ENCODE measurements around the gene ARHGAP31. TPM values are rescaled to one million over a fixed set of nuclear protein-coding genes. Genes with fewer than 3 reads are reported as not detected.

ARHGAP31 gene
- total and polyA plus RNA-seq, 8 donors: 31.5 to 70.3 (median 42.3) TPM

DNA sequence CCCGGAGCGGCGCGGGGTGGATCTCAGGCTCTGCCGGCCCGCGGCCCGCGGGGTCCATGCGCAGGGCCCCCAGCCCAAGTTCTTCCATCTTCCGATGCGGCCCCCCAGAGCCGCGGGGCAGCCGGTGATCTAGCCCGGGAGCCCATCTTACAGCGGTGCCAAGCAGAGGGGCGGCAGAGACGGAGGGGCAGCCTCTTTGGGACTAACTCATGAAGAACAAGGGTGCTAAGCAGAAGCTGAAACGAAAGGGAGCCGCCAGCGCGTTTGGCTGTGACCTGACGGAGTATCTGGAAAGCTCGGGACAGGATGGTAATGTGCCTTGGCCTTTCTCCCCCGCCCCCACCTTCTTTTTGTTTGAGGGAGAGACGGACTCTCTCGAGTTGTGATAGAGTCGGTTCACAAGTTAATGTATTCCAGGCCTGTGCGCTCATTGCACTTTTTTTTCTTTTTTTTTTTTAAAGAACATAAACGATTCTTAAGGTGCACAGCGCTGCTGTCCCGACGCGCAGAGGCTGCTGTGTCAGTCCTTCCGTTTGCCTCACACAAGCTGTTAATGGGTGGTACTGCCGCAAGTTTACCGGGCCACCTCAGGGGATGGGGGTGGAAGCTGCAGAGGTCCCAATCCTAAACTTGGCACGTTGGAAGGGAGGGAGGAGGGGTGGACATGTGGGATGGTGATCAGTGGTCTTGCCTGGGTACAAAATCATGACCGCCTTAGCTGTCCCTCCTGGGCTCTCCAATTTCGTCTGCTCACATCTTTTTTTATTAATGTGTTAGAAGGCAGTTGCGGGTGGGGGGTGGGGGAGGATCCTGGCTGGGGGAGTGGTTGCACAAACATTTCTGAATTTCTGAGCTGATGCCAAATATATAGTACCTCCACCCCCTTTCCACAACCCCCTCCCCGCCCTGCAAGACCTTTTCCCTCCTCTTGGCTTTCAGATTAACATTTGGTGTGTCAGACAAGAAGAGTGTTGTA, 801 bp downstream of the ARHGAP31 start:
- Histone ChIP-seq H3K27me3 (no peaks in the 10 kb centered on the region), H3K36me3 (peaks cover 0 to 10% of the 10 kb centered on the region in 2 donors), H3K27ac (peak overlapping the region; percentile 93 to 97), H3K4me1 (peaks cover 32 to 65% of the 10 kb centered on the region in 2 donors), H3K4me3 (peak overlapping the region; percentile 68 to 88), H3K9me3 (no peaks in the 10 kb centered on the region)
- DNase-seq: peak; percentile 53 to 80 (median 60)
- intact Hi-C loops (cut with DNase I): loop anchor here in 1 of 2 donors (5.0 kb wide), 1 partner anchor 57 kb away; no protein-coding TSS in a partner anchor
- TF ChIP-seq, protein P1, sequence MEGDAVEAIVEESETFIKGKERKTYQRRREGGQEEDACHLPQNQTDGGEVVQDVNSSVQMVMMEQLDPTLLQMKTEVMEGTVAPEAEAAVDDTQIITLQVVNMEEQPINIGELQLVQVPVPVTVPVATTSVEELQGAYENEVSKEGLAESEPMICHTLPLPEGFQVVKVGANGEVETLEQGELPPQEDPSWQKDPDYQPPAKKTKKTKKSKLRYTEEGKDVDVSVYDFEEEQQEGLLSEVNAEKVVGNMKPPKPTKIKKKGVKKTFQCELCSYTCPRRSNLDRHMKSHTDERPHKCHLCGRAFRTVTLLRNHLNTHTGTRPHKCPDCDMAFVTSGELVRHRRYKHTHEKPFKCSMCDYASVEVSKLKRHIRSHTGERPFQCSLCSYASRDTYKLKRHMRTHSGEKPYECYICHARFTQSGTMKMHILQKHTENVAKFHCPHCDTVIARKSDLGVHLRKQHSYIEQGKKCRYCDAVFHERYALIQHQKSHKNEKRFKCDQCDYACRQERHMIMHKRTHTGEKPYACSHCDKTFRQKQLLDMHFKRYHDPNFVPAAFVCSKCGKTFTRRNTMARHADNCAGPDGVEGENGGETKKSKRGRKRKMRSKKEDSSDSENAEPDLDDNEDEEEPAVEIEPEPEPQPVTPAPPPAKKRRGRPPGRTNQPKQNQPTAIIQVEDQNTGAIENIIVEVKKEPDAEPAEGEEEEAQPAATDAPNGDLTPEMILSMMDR (IDR thresholded peaks at IDR 0.05): no peak
- ATAC-seq: peak; percentile 22

DNA sequence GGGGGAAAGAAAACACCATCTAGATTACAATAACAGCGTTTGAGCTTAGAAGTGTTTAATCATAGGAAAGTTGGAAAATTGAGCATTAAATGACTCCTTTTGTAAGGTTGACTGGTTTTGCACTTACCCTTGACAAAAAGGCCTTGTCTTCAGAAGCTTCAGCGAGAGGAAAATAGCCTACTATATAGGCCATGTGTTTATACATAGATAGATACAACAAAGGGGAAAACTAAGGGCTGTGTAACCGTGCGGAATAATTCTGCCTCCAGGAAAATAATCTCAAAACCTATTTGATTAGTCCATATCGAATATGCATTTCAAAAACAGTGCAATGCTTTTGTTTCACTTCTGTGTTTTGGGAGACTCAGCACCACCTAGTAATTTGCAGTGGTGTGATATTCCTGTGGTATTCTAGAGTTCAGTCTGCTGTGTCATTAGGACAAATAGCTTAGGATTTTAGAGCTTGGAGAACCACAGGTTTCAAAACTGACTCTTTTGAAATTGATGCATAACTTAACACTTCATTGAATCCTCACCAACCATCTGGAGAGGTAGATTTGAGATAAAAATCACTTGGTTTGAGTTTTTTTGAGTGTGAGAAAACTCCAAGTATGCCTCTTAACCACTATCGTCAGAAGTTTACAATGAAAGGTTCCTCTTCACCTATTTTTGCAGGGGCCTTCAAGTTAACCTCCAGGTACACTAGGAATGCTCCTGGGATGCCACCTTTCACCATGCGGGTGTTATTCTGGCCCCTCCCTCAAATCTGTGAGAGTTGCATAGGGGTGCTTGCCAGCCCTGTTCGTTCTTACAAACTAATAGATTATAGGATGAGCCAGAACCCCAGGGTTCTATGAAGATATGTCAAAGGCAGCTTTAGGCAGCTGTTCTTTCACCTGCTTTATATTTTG, 1.9 kb downstream of the ARHGAP31 start:
- H3K4me3 ChIP-seq: peak overlapping the region; percentile 68 to 88
- H3K27ac ChIP-seq: peak overlapping the region; percentile 93 to 97
- DNase-seq (no peak), ATAC-seq (no peak)
- no peaks in the 10 kb centered on the region for H3K27me3 ChIP-seq
- intact Hi-C loops (cut with DNase I): loop anchor here in 1 of 2 donors (5.0 kb wide), 1 partner anchor 56 kb away; no protein-coding TSS in a partner anchor
- peaks cover 38 to 76% of the 10 kb centered on the region in 2 donors for H3K4me1 ChIP-seq
- H3K36me3 ChIP-seq: peaks cover 0 to 10% of the 10 kb centered on the region in 2 donors
- TF ChIP-seq, protein P1 (IDR thresholded peaks at IDR 0.05): no peak
- H3K9me3 ChIP-seq: no peaks in the 10 kb centered on the region

DNA sequence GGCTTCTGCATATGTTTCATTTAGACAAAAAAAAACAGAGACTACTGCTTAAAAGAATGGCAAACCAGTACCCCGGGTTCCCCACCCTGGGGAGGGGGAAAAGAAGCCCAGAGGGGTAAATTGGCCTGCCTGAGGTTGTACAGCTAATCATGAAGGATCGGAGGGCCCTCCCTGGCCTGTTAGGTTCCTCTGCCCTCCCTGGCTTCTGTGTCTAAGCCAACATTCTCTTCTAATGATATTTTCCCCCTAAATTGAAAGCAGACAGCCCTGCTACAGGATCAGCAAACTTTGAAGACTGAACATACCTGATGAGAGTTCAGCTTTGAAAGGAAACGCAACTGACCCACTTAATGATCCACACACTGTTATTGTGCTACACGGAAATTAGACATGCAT, 2.5 kb downstream of the ARHGAP31 start:
- Histone ChIP-seq H3K36me3 (peaks cover 0 to 10% of the 10 kb centered on the region in 2 donors), H3K4me3 (peak overlapping the region; percentile 68 to 88), H3K27ac (peak overlapping the region; percentile 93 to 97), H3K4me1 (peaks cover 41 to 82% of the 10 kb centered on the region in 2 donors), H3K27me3 (no peaks in the 10 kb centered on the region), H3K9me3 (no peaks in the 10 kb centered on the region)
- DNase-seq (no peak), ATAC-seq (no peak)
- TF ChIP-seq, protein P1 (IDR thresholded peaks at IDR 0.05): no peak
- intact Hi-C loops (cut with DNase I): loop anchor here in 1 of 2 donors (5.0 kb wide), 1 partner anchor 56 kb away; no protein-coding TSS in a partner anchor

DNA sequence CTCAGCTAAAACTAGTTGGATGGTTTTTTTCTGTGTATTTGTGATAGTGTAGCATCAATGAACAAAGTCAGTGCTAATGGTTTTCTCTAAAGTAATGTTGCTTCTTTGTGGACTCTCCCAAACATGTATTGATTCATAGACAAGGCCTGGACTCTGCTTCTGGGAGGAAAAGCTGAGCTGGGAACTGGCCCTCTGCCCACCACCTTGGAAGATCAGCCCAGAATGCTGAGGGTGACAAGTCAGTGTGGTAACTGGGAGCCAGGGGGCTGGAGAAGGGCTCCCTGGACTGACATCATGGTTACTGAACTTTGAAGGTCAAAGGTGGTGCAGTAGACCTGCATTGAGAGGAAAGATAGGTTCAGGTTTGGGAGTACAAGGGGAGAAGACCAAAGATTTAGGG, 3.0 kb downstream of the ARHGAP31 start:
- Histone ChIP-seq H3K27ac (peak overlapping the region; percentile 93 to 97), H3K36me3 (peaks cover 0 to 10% of the 10 kb centered on the region in 2 donors), H3K4me1 (peaks cover 43 to 84% of the 10 kb centered on the region in 2 donors), H3K27me3 (no peaks in the 10 kb centered on the region), H3K4me3 (peak overlapping the region in 1 of 2 donors; percentile 68), H3K9me3 (no peaks in the 10 kb centered on the region)
- TF ChIP-seq, protein P1 (IDR thresholded peaks at IDR 0.05): no peak
- no peak for ATAC-seq
- no peak for DNase-seq
- intact Hi-C loops (cut with DNase I): loop anchor here in 1 of 2 donors (5.0 kb wide), 1 partner anchor 55 kb away; no protein-coding TSS in a partner anchor
